Liver (tissue), 9 donors: Measurements from ENCODE around the gene MCTP1. TPM values are rescaled to one million over a fixed set of nuclear protein-coding genes. Genes with fewer than 3 reads are reported as not detected.

Experiments
- DNase-seq: peaks from one replicate; pipeline ENCODE4 v3.0.0-alpha.2; 2017; ENCODE audit warnings: low spot score
- H3K27ac ChIP-seq, 2 donors: one replicate each; pipeline ENCODE4 v1.7.0; 2013; ENCODE audit warnings: inconsistent platforms in 2 of 2, low read length in 2 of 2, control low read depth in 1 of 2, low read depth in 1 of 2, mild to moderate bottlenecking in 1 of 2
- H3K27me3 ChIP-seq, 4 donors: one replicate each; pipeline versions ENCODE4 v1.6.1 to v1.7.0; 2013; ENCODE audit warnings: low read length in 3 of 4, inconsistent platforms in 1 of 4, mild to moderate bottlenecking in 1 of 4, moderate library complexity in 1 of 4; ENCODE audit not compliant: control insufficient read depth in 4 of 4, insufficient read depth in 4 of 4
- H3K36me3 ChIP-seq, 4 donors: one replicate each; pipeline versions ENCODE4 v1.6.1 to v1.7.0; 2013; ENCODE audit warnings: low read length in 3 of 4, mild to moderate bottlenecking in 3 of 4, low read depth in 1 of 4, moderate library complexity in 1 of 4; ENCODE audit not compliant: control insufficient read depth in 4 of 4, insufficient read depth in 3 of 4
- H3K4me1 ChIP-seq, 4 donors: one replicate each; pipeline versions ENCODE4 v1.6.1 to v1.7.0; 2013; ENCODE audit warnings: low read length in 3 of 4, mild to moderate bottlenecking in 3 of 4, moderate library complexity in 1 of 4; ENCODE audit not compliant: control insufficient read depth in 4 of 4, insufficient read depth in 4 of 4
- H3K4me3 ChIP-seq, 3 donors: one replicate each; pipeline versions ENCODE4 v1.6.1 to v1.7.0; 2013; ENCODE audit warnings: low read length in 3 of 3, control low read depth in 1 of 3, low read depth in 1 of 3, mild to moderate bottlenecking in 1 of 3
- H3K9ac ChIP-seq, 2 donors: one replicate each; pipeline ENCODE4 v1.7.0; 2013; ENCODE audit warnings: low read length in 2 of 2, mild to moderate bottlenecking in 2 of 2, moderate library complexity in 2 of 2, control low read depth in 1 of 2, low read depth in 1 of 2
- H3K9me3 ChIP-seq, 4 donors: one replicate each; pipeline versions ENCODE4 v1.6.1 to v1.7.0; 2013; ENCODE audit warnings: low read length in 3 of 4; ENCODE audit not compliant: control insufficient read depth in 4 of 4
- EGR1 ChIP-seq, 2 donors: IDR thresholded peaks; 2 replicates each; pipeline ENCODE4 v1.6.1; 2016 to 2018; ENCODE audit warnings: antibody characterized with exemption in 2 of 2, low read depth in 2 of 2
- FOXA1 ChIP-seq: IDR thresholded peaks from 2 replicates; pipeline ENCODE4 v1.6.1; 2016; ENCODE audit warnings: antibody characterized with exemption
- FOXA2 ChIP-seq: IDR thresholded peaks from 2 replicates; pipeline ENCODE4 v1.6.1; 2016; ENCODE audit warnings: antibody characterized with exemption
- GABPA ChIP-seq, 2 donors: IDR thresholded peaks in 1 of 2; conservative IDR thresholded peaks in 1 of 2; 2 replicates each; pipeline ENCODE4 v1.6.1; 2016; ENCODE audit warnings: antibody characterized with exemption in 2 of 2, mild to moderate bottlenecking in 1 of 2, moderate library complexity in 1 of 2
- HNF4A ChIP-seq, 2 donors: conservative IDR thresholded peaks; 2 replicates each; pipeline ENCODE4 v1.6.1; 2016; ENCODE audit warnings: antibody characterized with exemption in 2 of 2, mild to moderate bottlenecking in 2 of 2
- HNF4G ChIP-seq: IDR thresholded peaks from 2 replicates; pipeline ENCODE4 v1.6.1; 2016; ENCODE audit warnings: antibody characterized with exemption
- JUND ChIP-seq, 2 donors: IDR thresholded peaks; 2 replicates each; pipeline ENCODE4 v1.6.1; 2016; ENCODE audit warnings: antibody characterized with exemption in 2 of 2
- MAX ChIP-seq: IDR thresholded peaks from 2 replicates; pipeline ENCODE4 v1.6.1; 2016; ENCODE audit warnings: antibody characterized with exemption
- NR2F2 ChIP-seq: IDR thresholded peaks from 2 replicates; pipeline ENCODE4 v1.6.1; 2016; ENCODE audit warnings: antibody characterized with exemption
- RAD21 ChIP-seq, 2 donors: IDR thresholded peaks; 2 replicates each; pipeline ENCODE4 v1.6.1; 2016; ENCODE audit warnings: antibody characterized with exemption in 2 of 2, mild to moderate bottlenecking in 2 of 2
- RXRA ChIP-seq, 2 donors: IDR thresholded peaks; 2 replicates each; pipeline ENCODE4 v1.6.1; 2017 to 2018; ENCODE audit warnings: antibody characterized with exemption in 2 of 2, mild to moderate bottlenecking in 1 of 2
- SP1 ChIP-seq: IDR thresholded peaks from 2 replicates; pipeline ENCODE4 v1.6.1; 2018; ENCODE audit warnings: antibody characterized with exemption, mild to moderate bottlenecking
- TAF1 ChIP-seq: conservative IDR thresholded peaks from 2 replicates; pipeline ENCODE4 v1.6.1; 2016; ENCODE audit warnings: antibody characterized with exemption, mild to moderate bottlenecking
- YY1 ChIP-seq: IDR thresholded peaks from 2 replicates; pipeline ENCODE4 v1.6.1; 2016; ENCODE audit warnings: antibody characterized with exemption, mild to moderate bottlenecking
- ZBTB33 ChIP-seq: IDR thresholded peaks from 2 replicates; pipeline ENCODE4 v1.6.1; 2016; ENCODE audit warnings: antibody characterized with exemption
- WGBS: extraction: QIAGEN DNeasy Blood & Tissue Kit; methylation state at CpG from one replicate; pipeline ENCODE4 v1.1.7; 2013; 5-methylcytosine and 5-hydroxymethylcytosine counted together
- polyA plus RNA-seq, 2 donors: library from polyadenylated mRNA; stranded (reverse) in 1 of 2; unstranded in 1 of 2; fragments of 200-250 nt in 1 of 2; fragments of >200 nt in 1 of 2; fragmentation: Nextera tagmentation in 1 of 2; extraction: Ambion mirVana in 1 of 2; gene quantifications; one replicate each; pipeline versions ENCODE4 v1.2.1 to v1.2.3, GENCODE V29; 2013 to 2015
- total RNA-seq, 2 donors: library from RNA; depleted of rRNA; stranded (reverse); fragments of >200 nt; gene quantifications; one replicate each; pipeline ENCODE4 v1.2.3, GENCODE V29; 2014
- TF ChIP-seq, protein P1 (sequence below): IDR thresholded peaks from 2 replicates; pipeline ENCODE4 v1.6.1; 2016; ENCODE audit warnings: antibody characterized with exemption
- TF ChIP-seq, protein P2 (sequence below): IDR thresholded peaks from 2 replicates; pipeline ENCODE4 v1.6.1; 2016; ENCODE audit warnings: antibody characterized with exemption, mild to moderate bottlenecking
- TF ChIP-seq, protein P3 (sequence below): fragments of 150-350 bp; IDR thresholded peaks from 2 replicates; pipeline ENCODE4 v1.5.1; 2017; ENCODE audit warnings: improper control_type of control experiment, low read depth, low read length; ENCODE audit not compliant: missing input control
- donor health status: healthy.
- donor health status: healthy.
- donor health status: healthy.
- donor health status: healthy.
- donor health status: healthy.

MCTP1 gene
- total and polyA plus RNA-seq, 4 donors: 0.67 to 7.6 (median 4.3) TPM

- WGBS: 80% methylated on average over 3 of the region's 3 CpGs
- no peaks in the 10 kb centered on the region for H3K27me3 ChIP-seq
- TF ChIP-seq NR2F2 (no peak), MAX (no peak), FOXA1 (no peak), RAD21 (IDR thresholded peaks at IDR 0.05) (no peak), HNF4A (conservative IDR thresholded peaks at IDR 0.05) (no peak), JUND (IDR thresholded peaks at IDR 0.05) (no peak), ZBTB33 (no peak), YY1 (no peak), HNF4G (no peak), GABPA (IDR thresholded peaks at IDR 0.05 in 1 of 2, conservative IDR thresholded peaks at IDR 0.05 in 1 of 2) (no peak), EGR1 (IDR thresholded peaks at IDR 0.05; ENCODE audit: low read depth in 2 of 2) (no peak), TAF1 (no peak)
- TF ChIP-seq, protein P1, sequence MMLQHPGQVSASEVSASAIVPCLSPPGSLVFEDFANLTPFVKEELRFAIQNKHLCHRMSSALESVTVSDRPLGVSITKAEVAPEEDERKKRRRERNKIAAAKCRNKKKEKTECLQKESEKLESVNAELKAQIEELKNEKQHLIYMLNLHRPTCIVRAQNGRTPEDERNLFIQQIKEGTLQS: no peak
- TF ChIP-seq, protein P2, sequence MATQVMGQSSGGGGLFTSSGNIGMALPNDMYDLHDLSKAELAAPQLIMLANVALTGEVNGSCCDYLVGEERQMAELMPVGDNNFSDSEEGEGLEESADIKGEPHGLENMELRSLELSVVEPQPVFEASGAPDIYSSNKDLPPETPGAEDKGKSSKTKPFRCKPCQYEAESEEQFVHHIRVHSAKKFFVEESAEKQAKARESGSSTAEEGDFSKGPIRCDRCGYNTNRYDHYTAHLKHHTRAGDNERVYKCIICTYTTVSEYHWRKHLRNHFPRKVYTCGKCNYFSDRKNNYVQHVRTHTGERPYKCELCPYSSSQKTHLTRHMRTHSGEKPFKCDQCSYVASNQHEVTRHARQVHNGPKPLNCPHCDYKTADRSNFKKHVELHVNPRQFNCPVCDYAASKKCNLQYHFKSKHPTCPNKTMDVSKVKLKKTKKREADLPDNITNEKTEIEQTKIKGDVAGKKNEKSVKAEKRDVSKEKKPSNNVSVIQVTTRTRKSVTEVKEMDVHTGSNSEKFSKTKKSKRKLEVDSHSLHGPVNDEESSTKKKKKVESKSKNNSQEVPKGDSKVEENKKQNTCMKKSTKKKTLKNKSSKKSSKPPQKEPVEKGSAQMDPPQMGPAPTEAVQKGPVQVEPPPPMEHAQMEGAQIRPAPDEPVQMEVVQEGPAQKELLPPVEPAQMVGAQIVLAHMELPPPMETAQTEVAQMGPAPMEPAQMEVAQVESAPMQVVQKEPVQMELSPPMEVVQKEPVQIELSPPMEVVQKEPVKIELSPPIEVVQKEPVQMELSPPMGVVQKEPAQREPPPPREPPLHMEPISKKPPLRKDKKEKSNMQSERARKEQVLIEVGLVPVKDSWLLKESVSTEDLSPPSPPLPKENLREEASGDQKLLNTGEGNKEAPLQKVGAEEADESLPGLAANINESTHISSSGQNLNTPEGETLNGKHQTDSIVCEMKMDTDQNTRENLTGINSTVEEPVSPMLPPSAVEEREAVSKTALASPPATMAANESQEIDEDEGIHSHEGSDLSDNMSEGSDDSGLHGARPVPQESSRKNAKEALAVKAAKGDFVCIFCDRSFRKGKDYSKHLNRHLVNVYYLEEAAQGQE: no peak
Measured at GRCh38 chr5:94748212-94748611, 536.7 kb downstream of the MCTP1 start.

GRCh38 chr5:94747371-94747770 lies 537.5 kb downstream of the MCTP1 start:
- no peak for DNase-seq
- WGBS: 90% methylated on average over 4 of the region's 4 CpGs

More at GRCh38 chr5:94748212-94748611, 536.7 kb downstream of the MCTP1 start:
- Histone ChIP-seq H3K9me3 (no peaks in the 10 kb centered on the region), H3K9ac (no peak overlapping the region), H3K27ac (no peak overlapping the region), H3K4me3 (no peak overlapping the region), H3K36me3 (no peaks in the 10 kb centered on the region), H3K4me1 (no peaks in the 10 kb centered on the region)
- no peak for DNase-seq

More at GRCh38 chr5:94747371-94747770, 537.5 kb downstream of the MCTP1 start:
- Histone ChIP-seq H3K9ac (no peak overlapping the region), H3K36me3 (no peaks in the 10 kb centered on the region), H3K4me3 (no peak overlapping the region), H3K9me3 (no peaks in the 10 kb centered on the region), H3K27me3 (no peaks in the 10 kb centered on the region), H3K4me1 (no peaks in the 10 kb centered on the region), H3K27ac (no peak overlapping the region)
- TF ChIP-seq MAX (no peak), HNF4G (no peak), ZBTB33 (no peak), FOXA1 (no peak), RXRA (IDR thresholded peaks at IDR 0.05) (no peak), SP1 (no peak), HNF4A (conservative IDR thresholded peaks at IDR 0.05) (no peak), NR2F2 (no peak), FOXA2 (no peak)
- TF ChIP-seq, protein P2: no peak
- TF ChIP-seq, protein P3, sequence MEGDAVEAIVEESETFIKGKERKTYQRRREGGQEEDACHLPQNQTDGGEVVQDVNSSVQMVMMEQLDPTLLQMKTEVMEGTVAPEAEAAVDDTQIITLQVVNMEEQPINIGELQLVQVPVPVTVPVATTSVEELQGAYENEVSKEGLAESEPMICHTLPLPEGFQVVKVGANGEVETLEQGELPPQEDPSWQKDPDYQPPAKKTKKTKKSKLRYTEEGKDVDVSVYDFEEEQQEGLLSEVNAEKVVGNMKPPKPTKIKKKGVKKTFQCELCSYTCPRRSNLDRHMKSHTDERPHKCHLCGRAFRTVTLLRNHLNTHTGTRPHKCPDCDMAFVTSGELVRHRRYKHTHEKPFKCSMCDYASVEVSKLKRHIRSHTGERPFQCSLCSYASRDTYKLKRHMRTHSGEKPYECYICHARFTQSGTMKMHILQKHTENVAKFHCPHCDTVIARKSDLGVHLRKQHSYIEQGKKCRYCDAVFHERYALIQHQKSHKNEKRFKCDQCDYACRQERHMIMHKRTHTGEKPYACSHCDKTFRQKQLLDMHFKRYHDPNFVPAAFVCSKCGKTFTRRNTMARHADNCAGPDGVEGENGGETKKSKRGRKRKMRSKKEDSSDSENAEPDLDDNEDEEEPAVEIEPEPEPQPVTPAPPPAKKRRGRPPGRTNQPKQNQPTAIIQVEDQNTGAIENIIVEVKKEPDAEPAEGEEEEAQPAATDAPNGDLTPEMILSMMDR: no peak
